Measurements from ENCODE around the gene DTX4. TPM values are rescaled to one million over a fixed set of nuclear protein-coding genes. Genes with fewer than 3 reads are reported as not detected.

Gene DTX4
- total RNA-seq, 1 experiment from 2014 or later = 4.2 TPM

- peaks cover 26% of the 10 kb centered on the region for H3K36me3 Mint-ChIP-seq (ENCODE audit: insufficient read depth, unreplicated experiment)
- intact Hi-C loops (cut with micrococcal nuclease) = no loop called here
- H3K27me3 Mint-ChIP-seq (ENCODE audit: insufficient read depth, unreplicated experiment) = no peaks in the 10 kb centered on the region
- H3K9me3 Mint-ChIP-seq (ENCODE audit: unreplicated experiment) = no peaks in the 10 kb centered on the region
- H3K27ac Mint-ChIP-seq (ENCODE audit: low read depth, unreplicated experiment) = no peak overlapping the region
- ChIA-PET POLR2A (no interaction called here), CTCF (interaction anchor here (0.7 to 11.8 kb wide), 5 partner anchors 22 to 469 kb away, joined by 3 to 530 read pairs (median 5); partner anchors contain the start of gene DTX4)
- DNase-seq (ENCODE audit: unreplicated experiment) = no peak
- BruUV-seq (replicated peaks) = no TSS peak
- no peak overlapping the region for H3K4me3 Mint-ChIP-seq (ENCODE audit: unreplicated experiment)
- no peak for TF ChIP-seq CTCF (IDR thresholded peaks at IDR 0.05; ENCODE audit: unreplicated experiment)
- H3K4me1 Mint-ChIP-seq (ENCODE audit: insufficient read depth, unreplicated experiment) = peaks cover 25% of the 10 kb centered on the region
Observed at GRCh38 chr11:59204746-59205145, 32.8 kb downstream of the DTX4 start.

DNA sequence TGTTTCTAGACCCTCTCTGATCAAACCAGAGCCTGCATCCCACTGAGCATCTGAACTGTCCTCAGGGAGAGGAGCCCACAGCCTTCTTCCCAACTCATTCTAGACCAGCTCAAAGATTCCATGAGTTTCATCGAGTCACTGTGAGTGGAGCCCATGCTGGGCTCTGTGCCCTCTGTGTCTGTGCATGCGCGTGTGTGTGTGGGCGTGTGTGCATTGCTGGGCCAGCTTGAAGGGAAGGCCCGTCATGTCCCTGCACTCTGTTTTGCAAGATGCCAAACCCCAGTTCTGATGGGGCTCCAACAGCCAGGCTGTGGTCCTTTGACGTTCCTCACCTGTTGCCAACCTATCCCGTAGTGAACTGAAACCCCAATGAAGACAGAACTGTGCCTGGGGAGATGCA, 33.7 kb downstream of the DTX4 start:
- Mint-ChIP-seq H3K4me3 (ENCODE audit: unreplicated experiment) (no peak overlapping the region), H3K27ac (ENCODE audit: low read depth, unreplicated experiment) (no peak overlapping the region), H3K9me3 (ENCODE audit: unreplicated experiment) (no peaks in the 10 kb centered on the region), H3K36me3 (ENCODE audit: insufficient read depth, unreplicated experiment) (peaks cover 25% of the 10 kb centered on the region), H3K27me3 (ENCODE audit: insufficient read depth, unreplicated experiment) (no peaks in the 10 kb centered on the region), H3K4me1 (ENCODE audit: insufficient read depth, unreplicated experiment) (peaks cover 25% of the 10 kb centered on the region)
- DNase-seq (ENCODE audit: unreplicated experiment) = no peak
- ChIA-PET CTCF (interaction anchor here (0.6 to 11.8 kb wide), 18 partner anchors 13 to 600 kb away, joined by 3 to 530 read pairs (median 5); partner anchors contain the start of gene DTX4), POLR2A (interaction anchor here (1.1 to 1.2 kb wide), 2 partner anchors 29 to 34 kb away, joined by 3 to 5 read pairs; partner anchors contain the start of gene DTX4)
- intact Hi-C loops (cut with micrococcal nuclease) = loop anchor here (1.0 kb wide), 1 partner anchor 79 kb away; no protein-coding TSS in a partner anchor
- TF ChIP-seq CTCF (IDR thresholded peaks at IDR 0.05; ENCODE audit: unreplicated experiment) = no peak
- no TSS peak for BruUV-seq (replicated peaks)

DNA sequence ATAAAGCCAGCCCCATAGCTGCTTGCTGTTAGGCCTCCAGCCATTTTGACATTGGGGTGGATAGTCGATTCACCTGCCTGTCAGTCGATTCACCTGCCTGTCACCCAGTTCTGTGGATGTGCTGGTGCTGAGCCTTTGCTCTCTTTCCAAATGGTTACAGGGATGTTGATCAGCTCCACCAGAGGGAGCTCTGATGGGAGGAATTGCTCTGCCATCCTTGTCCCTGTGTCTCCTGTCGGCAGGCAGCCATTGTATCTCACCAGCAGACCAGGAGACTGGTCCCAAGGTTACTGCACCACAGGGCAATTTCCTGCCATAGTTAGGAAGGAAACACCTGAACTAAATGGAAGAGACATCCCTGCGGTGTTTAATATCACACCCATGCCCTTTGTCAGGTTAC, 34.7 kb downstream of the DTX4 start:
- no peak overlapping the region for H3K27ac Mint-ChIP-seq (ENCODE audit: low read depth, unreplicated experiment)
- TF ChIP-seq CTCF (IDR thresholded peaks at IDR 0.05; ENCODE audit: unreplicated experiment) = peak; percentile 58
- H3K4me3 Mint-ChIP-seq (ENCODE audit: unreplicated experiment) = no peak overlapping the region
- H3K4me1 Mint-ChIP-seq (ENCODE audit: insufficient read depth, unreplicated experiment) = peaks cover 15% of the 10 kb centered on the region
- peaks cover 18% of the 10 kb centered on the region for H3K36me3 Mint-ChIP-seq (ENCODE audit: insufficient read depth, unreplicated experiment)
- CTCF ChIA-PET = interaction anchor here (0.6 to 11.8 kb wide), 21 partner anchors 8 to 746 kb away, joined by 3 to 530 read pairs (median 5); partner anchors contain the start of gene DTX4
- intact Hi-C loops (cut with micrococcal nuclease) = loop anchor here (1.0 kb wide), 1 partner anchor 78 kb away; no protein-coding TSS in a partner anchor
- BruUV-seq (replicated peaks) = no TSS peak
- DNase-seq (ENCODE audit: unreplicated experiment) = peak; percentile 60
- POLR2A ChIA-PET = interaction anchor here (0.7 to 1.2 kb wide), 4 partner anchors 12 to 35 kb away, joined by 3 to 5 read pairs (median 4); partner anchors contain the start of gene DTX4
- no peaks in the 10 kb centered on the region for H3K9me3 Mint-ChIP-seq (ENCODE audit: unreplicated experiment)
- peaks cover 3% of the 10 kb centered on the region for H3K27me3 Mint-ChIP-seq (ENCODE audit: insufficient read depth, unreplicated experiment)

- Mint-ChIP-seq H3K27ac (ENCODE audit: low read depth, unreplicated experiment) (no peak overlapping the region), H3K9me3 (ENCODE audit: unreplicated experiment) (no peaks in the 10 kb centered on the region), H3K4me3 (ENCODE audit: unreplicated experiment) (no peak overlapping the region), H3K4me1 (ENCODE audit: insufficient read depth, unreplicated experiment) (peaks cover 11% of the 10 kb centered on the region), H3K36me3 (ENCODE audit: insufficient read depth, unreplicated experiment) (peaks cover 18% of the 10 kb centered on the region), H3K27me3 (ENCODE audit: insufficient read depth, unreplicated experiment) (peaks cover 17% of the 10 kb centered on the region)
- ChIA-PET CTCF (interaction anchor here (1.0 to 11.8 kb wide), 6 partner anchors 9 to 78 kb away, joined by 3 to 530 read pairs (median 7); partner anchors contain the start of gene DTX4), POLR2A (interaction anchor here (0.7 to 0.8 kb wide), 2 partner anchors 35 to 37 kb away, joined by 3 read pairs; no protein-coding TSS in a partner anchor)
- intact Hi-C loops (cut with micrococcal nuclease) = loop anchor here (1.0 kb wide), 3 partner anchors 37 to 472 kb away; no protein-coding TSS in a partner anchor
- DNase-seq (ENCODE audit: unreplicated experiment) = peak; percentile 59
- BruUV-seq (replicated peaks) = no TSS peak
- TF ChIP-seq CTCF (IDR thresholded peaks at IDR 0.05; ENCODE audit: unreplicated experiment) = peak; percentile 62
Observed at GRCh38 chr11:59207988-59208451, 36.1 kb downstream of the DTX4 start.
